AG09309 (cell line): ENCODE results near the gene SYNRG.

Experiments used
- DNase-seq: peaks from one replicate; pipeline ENCODE4 v3.0.0-alpha.2; 2010; ENCODE audit warnings: low read depth
- H3K4me3 ChIP-seq: 2 replicates; pipeline ENCODE4 v1.5.1; 2011; ENCODE audit warnings: mild to moderate bottlenecking, low read depth, low read length, moderate library complexity; ENCODE audit not compliant: control insufficient read depth
- TF ChIP-seq, protein P1 (sequence below): IDR thresholded peaks from 2 replicates; pipeline ENCODE4 v1.5.1; 2011; ENCODE audit warnings: mild to moderate bottlenecking, low read depth, low read length, inconsistent platforms; ENCODE audit not compliant: insufficient read depth, control insufficient read depth; ENCODE audit errors: missing control alignments

SYNRG gene

GRCh38 chr17:37527249-37527851, 81.9 kb downstream of the SYNRG start:
- TF ChIP-seq, protein P1, sequence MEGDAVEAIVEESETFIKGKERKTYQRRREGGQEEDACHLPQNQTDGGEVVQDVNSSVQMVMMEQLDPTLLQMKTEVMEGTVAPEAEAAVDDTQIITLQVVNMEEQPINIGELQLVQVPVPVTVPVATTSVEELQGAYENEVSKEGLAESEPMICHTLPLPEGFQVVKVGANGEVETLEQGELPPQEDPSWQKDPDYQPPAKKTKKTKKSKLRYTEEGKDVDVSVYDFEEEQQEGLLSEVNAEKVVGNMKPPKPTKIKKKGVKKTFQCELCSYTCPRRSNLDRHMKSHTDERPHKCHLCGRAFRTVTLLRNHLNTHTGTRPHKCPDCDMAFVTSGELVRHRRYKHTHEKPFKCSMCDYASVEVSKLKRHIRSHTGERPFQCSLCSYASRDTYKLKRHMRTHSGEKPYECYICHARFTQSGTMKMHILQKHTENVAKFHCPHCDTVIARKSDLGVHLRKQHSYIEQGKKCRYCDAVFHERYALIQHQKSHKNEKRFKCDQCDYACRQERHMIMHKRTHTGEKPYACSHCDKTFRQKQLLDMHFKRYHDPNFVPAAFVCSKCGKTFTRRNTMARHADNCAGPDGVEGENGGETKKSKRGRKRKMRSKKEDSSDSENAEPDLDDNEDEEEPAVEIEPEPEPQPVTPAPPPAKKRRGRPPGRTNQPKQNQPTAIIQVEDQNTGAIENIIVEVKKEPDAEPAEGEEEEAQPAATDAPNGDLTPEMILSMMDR: peak; percentile 81
- DNase-seq: no peak
- no peak overlapping the region for H3K4me3 ChIP-seq

DNA sequence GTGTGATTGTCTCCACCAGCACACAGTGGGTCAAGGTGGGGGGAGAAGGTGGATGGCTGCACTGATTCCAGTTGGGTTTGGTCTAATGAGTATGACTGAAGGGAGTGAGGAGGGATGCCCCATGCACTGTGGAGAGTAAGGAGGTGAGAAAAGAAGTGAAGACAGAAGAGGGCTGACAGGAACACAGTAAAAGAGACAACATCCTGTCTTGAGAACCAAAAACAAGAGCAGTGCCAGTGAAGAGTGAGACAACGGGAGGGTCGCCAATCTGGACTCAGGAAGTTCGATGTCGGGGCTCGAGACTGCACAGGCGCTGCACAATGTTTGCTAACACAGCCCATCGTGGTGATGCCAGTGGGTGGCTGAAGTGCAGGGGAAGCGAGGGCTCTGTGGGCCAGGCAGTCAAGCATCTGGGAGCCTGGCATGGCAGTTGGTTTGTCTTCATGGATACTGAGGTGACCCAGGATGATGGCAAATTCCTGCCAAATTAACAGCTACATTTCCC, 85.5 kb downstream of the SYNRG start:
- no peak for DNase-seq

GRCh38 chr17:37521821-37522220, 87.4 kb downstream of the SYNRG start:
- DNase-seq: no peak
- H3K4me3 ChIP-seq: no peak overlapping the region
- TF ChIP-seq, protein P1: no peak

More for the DNA sequence above, 85.5 kb downstream of the SYNRG start:
- H3K4me3 ChIP-seq: no peak overlapping the region
- TF ChIP-seq, protein P1: no peak

DNA sequence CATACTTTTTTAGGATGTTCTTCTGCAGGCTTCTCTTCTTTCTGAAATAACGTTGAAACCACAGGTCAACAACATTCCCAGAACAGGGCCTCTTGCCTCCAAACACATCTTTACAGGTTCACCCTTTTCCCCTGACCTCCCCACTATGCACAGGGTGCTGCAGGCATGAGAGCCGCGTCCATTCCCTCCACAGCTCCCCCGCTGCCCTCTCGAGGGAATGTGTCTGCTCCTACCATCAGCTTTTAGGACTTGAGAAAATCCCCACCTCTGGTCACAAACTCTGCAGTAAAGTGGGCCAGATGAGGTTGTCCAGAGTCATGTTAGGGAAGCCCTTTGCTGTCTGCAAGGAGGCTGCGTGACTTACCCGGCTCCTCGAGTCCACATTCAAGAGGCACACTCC, 89.0 kb downstream of the SYNRG start:
- no peak for DNase-seq
- TF ChIP-seq, protein P1: no peak
- no peak overlapping the region for H3K4me3 ChIP-seq

DNA sequence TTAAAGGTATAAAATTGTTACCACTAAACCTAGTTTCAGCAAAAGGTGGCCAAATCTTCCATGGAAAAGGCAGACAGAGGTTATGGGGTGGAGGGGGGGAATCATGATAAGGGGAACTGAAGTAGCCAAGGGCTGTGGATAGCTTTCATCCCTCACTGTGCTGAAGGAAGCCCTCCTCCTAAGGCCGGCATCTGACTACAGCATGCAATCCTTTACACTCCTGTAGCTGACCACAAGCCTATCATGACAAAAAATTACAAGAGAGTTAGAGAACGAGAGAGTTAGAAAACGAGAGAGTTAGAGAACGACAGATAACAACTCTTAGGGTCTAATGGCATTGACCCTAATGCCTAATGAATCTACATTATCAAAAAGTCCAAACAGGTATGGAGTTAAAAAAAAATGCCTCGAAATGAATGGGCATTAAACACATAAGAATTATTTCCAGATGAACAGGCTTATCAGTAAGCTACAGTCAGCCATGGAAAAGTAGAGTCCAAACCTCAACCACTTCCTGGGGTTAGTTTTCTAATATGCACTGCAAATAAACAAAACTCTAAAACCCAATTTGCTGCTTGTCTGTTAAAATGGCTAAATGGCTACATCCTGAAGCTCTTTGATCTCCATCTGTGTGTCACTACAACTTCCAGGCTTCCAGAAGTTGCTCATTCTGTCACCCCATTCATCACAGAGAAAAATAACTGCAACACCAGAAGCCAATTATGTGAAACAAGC, 89.8 kb downstream of the SYNRG start:
- no peak overlapping the region for H3K4me3 ChIP-seq
- no peak for DNase-seq
- TF ChIP-seq, protein P1: no peak

GRCh38 chr17:37518826-37519225, 90.4 kb downstream of the SYNRG start:
- H3K4me3 ChIP-seq: no peak overlapping the region
- no peak for DNase-seq
- TF ChIP-seq, protein P1: no peak
